Activated CD8-positive, alpha-beta T cell treated with anti-CD3 and anti-CD28 coated beads for 36 hours (primary cell): ENCODE measurements around the gene FAM221A. TPM values are rescaled to one million over a fixed set of nuclear protein-coding genes. Genes with fewer than 3 reads are reported as not detected.
A peak's percentile ranks its signal among the peaks of the same experiment; 100 is the strongest.

Source experiments
- ATAC-seq: fragments of 200-7000 bp; cut with Tn5 transposase; one replicate; pipeline ENCODE4 v1.10.0; 2021; ENCODE audit warnings: mild to moderate bottlenecking, moderate library complexity
- CTCF ChIA-PET: fragments of 350-600 bp; sonication (Branson Sonifier 250); formaldehyde crosslinking; loops from one replicate; lab custom pipeline; 2021; ENCODE audit warnings: antibody characterized with exemption; lab: Charles Lee
- POLR2A ChIA-PET: fragments of 350-600 bp; sonication (Branson Sonifier 250); formaldehyde crosslinking; loops from one replicate; lab custom pipeline; 2021; ENCODE audit warnings: antibody characterized with exemption; lab: Charles Lee
- DNase-seq: peaks from one replicate; pipeline ENCODE4 v3.0.0-alpha.2; 2020
- H3K27ac Mint-ChIP-seq: one replicate; pipeline ENCODE4 v1.8.0; 2021; ENCODE audit warnings: mild to moderate bottlenecking, mixed read lengths
- H3K27me3 Mint-ChIP-seq: one replicate; pipeline ENCODE4 v1.8.0; 2021; ENCODE audit warnings: mixed read lengths
- H3K36me3 Mint-ChIP-seq: one replicate; pipeline ENCODE4 v1.8.0; 2021; ENCODE audit warnings: low read depth, mixed read lengths
- H3K4me1 Mint-ChIP-seq: one replicate; pipeline ENCODE4 v1.8.0; 2021; ENCODE audit warnings: low read depth, mixed read lengths
- H3K4me3 Mint-ChIP-seq: one replicate; pipeline ENCODE4 v1.8.0; 2021; ENCODE audit warnings: mild to moderate bottlenecking, moderate library complexity, mixed read lengths
- H3K9me3 Mint-ChIP-seq: one replicate; pipeline ENCODE4 v1.8.0; 2021; ENCODE audit warnings: mixed read lengths
- CTCF ChIP-seq: fragments of 200-600 bp; IDR thresholded peaks from one replicate; pipeline ENCODE4 v1.8.0; 2022; ENCODE audit warnings: antibody characterized with exemption, mild to moderate bottlenecking
- intact Hi-C: fragments of 100-400 bp; cut with micrococcal nuclease; formaldehyde crosslinking; loops from one replicate; pipeline ENCODE4 v1.10.0; 2022
- total RNA-seq, 2 experiments: library from RNA; stranded (reverse); gene quantifications; one replicate each; pipeline ENCODE4 v1.2.3, GENCODE V29; 2021

Gene FAM221A
- total RNA-seq, 2 experiments from 2014 or later = 7.5 to 7.7 TPM

DNA sequence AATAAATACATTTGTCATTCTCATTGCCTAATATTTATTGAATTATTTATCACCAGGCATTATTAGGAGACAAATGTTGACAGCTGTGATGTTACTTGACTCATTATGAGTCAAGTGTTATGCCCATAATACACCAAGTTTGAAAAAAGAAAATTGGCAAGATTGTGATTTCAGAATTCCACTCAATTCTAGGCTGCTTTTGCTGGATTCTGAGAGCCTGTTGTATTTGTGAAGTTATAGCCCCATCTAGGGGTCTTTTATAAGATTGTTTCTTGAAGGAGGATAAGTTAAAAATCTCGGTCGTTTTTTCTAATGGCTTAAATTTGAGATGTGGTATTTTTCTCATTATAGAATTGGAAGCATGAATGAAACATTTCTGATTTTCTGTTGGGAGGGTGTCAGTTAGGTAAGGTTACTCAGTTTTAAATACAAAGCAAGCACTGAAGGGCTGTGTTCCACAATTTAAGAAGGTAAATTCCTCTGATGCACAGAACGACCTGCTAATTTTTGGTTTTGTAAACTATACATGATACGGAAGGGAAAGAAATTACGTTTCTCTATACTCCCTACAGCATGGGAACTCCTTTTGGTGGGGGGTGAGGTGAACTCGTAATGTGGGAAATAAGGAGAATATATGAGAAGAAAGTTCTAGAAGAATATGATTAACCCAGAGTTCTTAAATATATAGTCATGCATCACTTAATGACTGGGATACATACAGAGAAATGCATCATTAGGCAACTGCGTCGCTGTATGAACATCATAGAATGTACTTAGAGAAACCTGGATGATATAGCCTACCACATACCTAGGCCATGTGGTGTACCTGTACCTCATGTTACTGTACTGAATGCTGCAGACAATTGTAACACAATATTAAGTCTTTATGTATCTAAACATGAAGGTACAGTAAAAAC lies 32.6 kb downstream of the FAM221A start:
- Mint-ChIP-seq H3K4me1 (no peaks in the 10 kb centered on the region), H3K27ac (no peak overlapping the region), H3K36me3 (no peaks in the 10 kb centered on the region), H3K4me3 (no peak overlapping the region), H3K27me3 (no peaks in the 10 kb centered on the region), H3K9me3 (no peaks in the 10 kb centered on the region)
- intact Hi-C loops = loop anchor here (1.0 to 10.0 kb wide), 3 partner anchors 142 to 438 kb away; no protein-coding TSS in a partner anchor
- no peak for ATAC-seq
- TF ChIP-seq CTCF = peak; percentile 84
- ChIA-PET POLR2A (no interaction called here), CTCF (interaction anchor here (0.7 to 5.0 kb wide), 23 partner anchors 8 to 440 kb away, joined by 3 to 55 read pairs (median 6); no protein-coding TSS in a partner anchor)
- no peak for DNase-seq

DNA sequence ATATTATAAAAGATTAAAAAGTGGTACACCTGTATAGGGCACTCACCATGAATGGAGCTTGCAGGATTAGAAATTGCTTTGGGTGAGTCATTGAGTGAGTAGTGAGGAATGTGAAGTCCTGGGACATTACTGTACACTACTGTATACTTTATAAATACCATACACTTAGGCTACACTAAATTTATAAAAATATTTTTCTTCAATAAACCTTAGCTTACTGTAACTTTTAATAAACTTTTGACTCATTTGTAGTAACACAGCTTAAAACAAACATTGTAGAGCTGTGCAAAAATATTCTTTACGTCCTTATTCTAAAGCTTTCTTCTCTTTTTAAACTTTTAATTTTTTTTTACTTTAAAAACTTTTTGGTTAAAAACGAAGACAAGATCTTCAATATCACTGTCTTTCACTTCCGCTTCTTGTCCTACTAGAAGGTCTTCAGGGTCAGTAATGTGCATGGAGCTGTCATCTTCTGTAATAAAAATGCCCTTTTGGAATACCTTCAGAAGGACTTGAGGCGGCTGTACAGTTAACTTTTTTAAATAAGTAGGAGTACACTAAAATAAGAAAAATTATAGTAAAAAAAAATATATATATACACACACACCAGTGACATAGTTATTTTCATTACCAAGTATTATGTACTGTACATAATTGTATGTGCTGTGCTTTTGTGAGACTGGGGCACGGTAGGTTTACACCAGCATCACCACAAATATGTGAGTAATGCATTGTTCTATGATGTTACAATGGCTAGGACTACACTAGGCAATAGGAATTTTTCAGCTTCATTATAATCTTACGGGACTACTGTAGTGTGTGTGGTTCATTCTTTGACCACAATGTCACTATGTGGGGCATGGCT lies 33.5 kb downstream of the FAM221A start:
- H3K4me3 Mint-ChIP-seq = no peak overlapping the region
- intact Hi-C loops = loop anchor here (10.0 kb wide), 1 partner anchor 439 kb away; no protein-coding TSS in a partner anchor
- no peaks in the 10 kb centered on the region for H3K9me3 Mint-ChIP-seq
- no peaks in the 10 kb centered on the region for H3K27me3 Mint-ChIP-seq
- H3K27ac Mint-ChIP-seq = no peak overlapping the region
- H3K36me3 Mint-ChIP-seq = no peaks in the 10 kb centered on the region
- DNase-seq = no peak
- TF ChIP-seq CTCF = no peak
- ATAC-seq = no peak
- ChIA-PET CTCF (interaction anchor here (0.9 to 4.4 kb wide), 6 partner anchors 17 to 173 kb away, joined by 3 to 39 read pairs (median 7); no protein-coding TSS in a partner anchor), POLR2A (no interaction called here)
- H3K4me1 Mint-ChIP-seq = no peaks in the 10 kb centered on the region

GRCh38 chr7:23714150-23714464 lies 34.1 kb downstream of the FAM221A start:
- Mint-ChIP-seq H3K4me1 (no peaks in the 10 kb centered on the region), H3K4me3 (no peak overlapping the region), H3K27ac (no peak overlapping the region), H3K36me3 (no peaks in the 10 kb centered on the region), H3K9me3 (no peaks in the 10 kb centered on the region), H3K27me3 (no peaks in the 10 kb centered on the region)
- no peak for TF ChIP-seq CTCF
- CTCF ChIA-PET = interaction anchor here (0.6 to 4.4 kb wide), 6 partner anchors 17 to 167 kb away, joined by 3 to 39 read pairs (median 6); no protein-coding TSS in a partner anchor
- POLR2A ChIA-PET = no interaction called here
- DNase-seq (no peak), ATAC-seq (no peak)
- intact Hi-C loops = loop anchor here (10.0 kb wide), 1 partner anchor 439 kb away; no protein-coding TSS in a partner anchor

GRCh38 chr7:23714579-23714978 lies 34.6 kb downstream of the FAM221A start:
- intact Hi-C loops = loop anchor here (10.0 kb wide), 1 partner anchor 440 kb away; no protein-coding TSS in a partner anchor
- ATAC-seq (no peak), DNase-seq (no peak)
- TF ChIP-seq CTCF = no peak
- H3K27ac Mint-ChIP-seq = no peak overlapping the region
- ChIA-PET CTCF (interaction anchor here (0.6 to 4.4 kb wide), 5 partner anchors 17 to 168 kb away, joined by 4 to 39 read pairs (median 8); no protein-coding TSS in a partner anchor), POLR2A (interaction anchor here (0.7 kb wide), 1 partner anchor 12 kb away, joined by 3 read pairs; no protein-coding TSS in a partner anchor)
- no peaks in the 10 kb centered on the region for H3K4me1 Mint-ChIP-seq
- no peaks in the 10 kb centered on the region for H3K9me3 Mint-ChIP-seq
- no peaks in the 10 kb centered on the region for H3K36me3 Mint-ChIP-seq
- no peak overlapping the region for H3K4me3 Mint-ChIP-seq
- H3K27me3 Mint-ChIP-seq = no peaks in the 10 kb centered on the region
